Hepatic stellate cell (primary cell): ENCODE data around the gene HRAS.

ENCODE experiments used
- DNase-seq: peaks from one replicate; pipeline ENCODE4 v3.0.0; 2011; ENCODE audit warnings: low spot score

HRAS gene

DNA sequence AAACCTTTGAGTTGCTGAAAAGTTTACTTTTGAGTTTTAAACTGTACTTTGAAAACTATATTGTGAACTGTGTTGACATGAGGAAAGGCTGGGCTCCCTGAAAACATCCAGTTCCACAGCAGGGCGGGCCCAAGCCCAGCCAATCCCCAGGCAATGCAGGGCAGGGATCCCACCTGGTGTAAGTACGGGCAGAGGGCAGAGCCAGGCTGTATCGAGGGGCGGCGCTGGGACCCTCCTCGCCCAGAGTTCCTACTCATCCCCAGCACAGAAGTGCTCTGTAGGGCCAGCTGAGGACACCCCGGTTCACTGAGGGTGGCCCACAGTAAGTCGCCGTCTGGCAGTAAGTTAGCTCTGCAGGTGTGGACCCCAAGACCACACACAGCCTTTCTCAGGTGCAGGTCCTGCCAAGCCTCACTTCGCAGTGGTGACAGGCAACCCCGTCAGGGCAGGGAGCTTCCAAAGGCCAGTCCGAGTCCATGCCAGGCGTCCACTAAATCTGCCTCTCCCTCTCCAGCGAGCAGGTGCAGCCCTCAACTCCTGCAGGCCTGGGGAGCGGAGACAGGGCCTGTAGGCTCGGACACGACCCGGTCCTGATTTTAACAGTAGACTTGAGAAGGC lies 31.7 kb upstream of the HRAS start:
- DNase-seq, result no peak

GRCh38 chr11:565921-566509 lies 30.6 kb upstream of the HRAS start:
- DNase-seq, result no peak

- DNase-seq, result no peak
Measured at GRCh38 chr11:563812-564578, 28.6 kb upstream of the HRAS start.

DNA sequence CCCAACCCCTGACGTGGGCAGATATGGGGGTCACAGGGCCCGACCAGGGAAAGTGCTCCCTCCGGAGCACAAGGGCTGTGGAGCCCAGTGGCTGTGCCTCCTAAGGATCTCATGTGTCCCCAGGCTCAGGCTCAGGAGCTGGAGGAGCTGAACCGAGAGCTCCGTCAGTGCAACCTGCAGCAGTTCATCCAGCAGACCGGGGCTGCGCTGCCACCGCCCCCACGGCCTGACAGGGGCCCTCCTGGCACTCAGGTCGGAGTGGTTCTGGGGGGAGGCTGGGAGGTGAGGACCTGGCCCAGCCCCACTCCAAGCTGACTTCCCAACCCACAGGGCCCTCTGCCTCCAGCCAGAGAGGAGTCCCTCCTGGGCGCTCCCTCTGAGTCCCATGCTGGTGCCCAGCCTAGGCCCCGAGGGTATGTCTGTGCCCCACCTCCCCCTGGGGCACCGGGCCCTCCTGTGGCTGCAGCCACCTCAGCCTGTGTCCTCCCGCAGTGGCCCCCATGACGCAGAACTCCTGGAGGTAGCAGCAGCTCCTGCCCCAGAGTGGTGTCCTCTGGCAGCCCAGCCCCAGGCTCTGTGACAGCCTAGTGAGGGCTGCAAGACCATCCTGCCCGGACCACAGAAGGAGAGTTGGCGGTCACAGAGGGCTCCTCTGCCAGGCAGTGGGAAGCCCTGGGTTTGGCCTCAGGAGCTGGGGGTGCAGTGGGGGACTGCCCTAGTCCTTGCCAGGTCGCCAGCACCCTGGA lies 27.9 kb upstream of the HRAS start:
- DNase-seq, result no peak

GRCh38 chr11:562046-562645 lies 26.8 kb upstream of the HRAS start:
- DNase-seq, result no peak

GRCh38 chr11:561148-562003 lies 26.0 kb upstream of the HRAS start:
- no peak for DNase-seq

GRCh38 chr11:560305-561147 lies 25.1 kb upstream of the HRAS start, which contains the start of the genes LMNTD2 and RASSF7:
LMNTD2 (minus strand) TSS chr11:560738; CDS start chr11:560716, 22 bp downstream.
RASSF7 (plus strand) TSS chr11:560970; CDS start chr11:561769, 799 bp downstream.
- peak; percentile 99 for DNase-seq

GRCh38 chr11:559712-560304 lies 24.4 kb upstream of the HRAS start:
- DNase-seq, result no peak

- no peak for DNase-seq
Measured at GRCh38 chr11:559020-559620, 23.7 kb upstream of the HRAS start.

GRCh38 chr11:558503-558902 lies 23.1 kb upstream of the HRAS start:
- no peak for DNase-seq

GRCh38 chr11:557328-558132 lies 22.2 kb upstream of the HRAS start:
- DNase-seq, result no peak

DNA sequence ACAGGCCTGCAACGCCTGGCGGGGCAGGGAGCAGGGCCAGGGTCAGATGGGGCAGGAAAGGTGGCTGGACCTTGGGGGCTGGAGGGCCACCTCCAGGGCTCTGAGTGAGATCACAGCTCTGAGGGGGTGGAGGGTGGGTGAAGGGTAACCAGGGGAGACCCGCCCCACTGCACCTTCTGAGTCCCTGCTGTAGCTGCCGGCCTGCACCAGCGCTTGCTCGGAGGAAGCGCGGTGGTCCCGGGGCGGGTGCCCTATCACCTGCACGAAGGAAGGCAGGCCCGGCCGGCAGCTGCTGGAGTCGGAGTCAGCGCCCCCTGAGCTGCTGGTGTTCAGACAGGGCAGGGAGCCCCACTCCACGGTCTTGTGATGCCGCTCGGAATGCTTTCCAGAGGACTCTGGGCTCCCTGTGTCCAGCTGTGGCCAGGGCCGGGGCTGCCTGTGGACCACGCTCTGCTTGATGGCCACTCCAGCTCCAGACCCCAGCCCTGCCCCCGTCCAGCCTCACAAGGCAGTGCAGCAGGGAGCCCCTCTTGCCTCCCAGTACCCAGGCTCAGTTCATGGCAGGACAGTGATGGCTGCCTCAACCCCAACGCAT lies 21.4 kb upstream of the HRAS start:
- DNase-seq, result no peak

DNA sequence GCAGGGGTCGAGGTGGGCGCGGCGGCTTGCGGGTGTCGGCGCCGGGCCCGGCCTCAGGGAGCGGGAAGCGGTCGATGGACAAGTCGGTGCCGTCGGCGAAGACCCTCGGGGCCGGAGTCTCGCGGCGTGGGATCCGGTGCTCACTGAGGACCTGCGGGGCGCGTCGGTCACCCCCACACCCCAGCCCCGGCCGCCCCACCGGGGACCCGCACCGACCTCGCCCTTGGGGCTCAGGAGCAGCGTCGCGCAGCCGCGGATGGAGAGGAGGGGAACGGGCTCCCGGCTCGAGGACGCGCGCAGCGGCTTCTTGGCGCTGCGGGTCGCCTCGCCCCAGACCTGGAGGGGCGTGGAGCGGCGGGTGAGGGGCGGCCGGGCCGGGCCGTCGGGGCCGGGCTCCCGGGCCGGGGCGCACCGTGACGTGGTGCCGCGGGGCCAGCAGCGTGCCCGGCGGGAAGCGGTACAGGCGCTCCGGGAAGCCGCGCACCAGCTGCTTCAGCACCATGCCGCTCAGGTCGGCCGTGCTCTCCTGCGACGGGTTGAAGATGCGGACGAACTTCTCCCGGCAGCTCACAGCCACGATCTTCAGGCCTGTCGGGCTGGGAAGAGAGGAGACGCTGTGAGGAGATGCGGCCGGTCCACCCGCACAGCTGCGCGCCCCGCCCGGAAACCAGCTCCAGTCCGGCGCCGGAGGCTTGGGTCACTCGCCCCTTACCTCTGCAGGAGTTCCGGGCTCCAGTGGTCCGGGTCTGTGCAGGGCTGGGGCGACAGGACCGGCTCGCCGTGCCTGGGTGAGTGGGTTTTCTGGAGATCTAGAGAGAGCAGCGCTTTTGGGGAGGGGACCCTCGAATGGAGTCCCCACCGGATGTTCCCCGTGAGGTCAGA lies 20.6 kb upstream of the HRAS start:
- DNase-seq, result no peak

DNA sequence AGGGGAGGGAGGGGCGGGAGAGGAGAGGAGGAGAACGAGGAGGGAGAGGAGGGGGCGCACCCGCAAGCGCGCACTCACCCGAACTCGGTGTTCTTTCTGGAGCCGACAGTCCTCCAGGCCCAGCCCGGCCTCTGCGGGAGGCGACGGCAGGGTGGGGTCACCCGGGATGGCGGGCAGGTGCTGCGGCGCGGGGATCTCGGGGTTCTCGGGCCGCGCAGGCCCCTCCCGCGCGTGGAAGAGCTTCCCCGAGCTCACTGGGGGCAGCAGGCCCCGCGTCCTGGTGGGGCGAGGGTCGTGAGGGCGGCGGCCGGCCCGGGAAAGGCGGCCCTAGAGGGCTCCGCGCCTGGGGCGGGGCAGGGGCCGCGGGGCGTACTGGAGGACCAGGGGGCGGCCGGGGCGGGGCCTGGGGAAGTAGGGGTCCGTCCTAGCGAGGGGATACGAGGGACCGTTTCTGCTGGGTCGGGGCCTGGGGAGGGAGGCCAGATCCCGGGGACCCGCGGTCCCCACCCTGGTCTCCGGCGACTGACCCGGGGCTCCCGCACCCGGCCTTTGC lies 19.9 kb upstream of the HRAS start:
- no peak for DNase-seq

DNA sequence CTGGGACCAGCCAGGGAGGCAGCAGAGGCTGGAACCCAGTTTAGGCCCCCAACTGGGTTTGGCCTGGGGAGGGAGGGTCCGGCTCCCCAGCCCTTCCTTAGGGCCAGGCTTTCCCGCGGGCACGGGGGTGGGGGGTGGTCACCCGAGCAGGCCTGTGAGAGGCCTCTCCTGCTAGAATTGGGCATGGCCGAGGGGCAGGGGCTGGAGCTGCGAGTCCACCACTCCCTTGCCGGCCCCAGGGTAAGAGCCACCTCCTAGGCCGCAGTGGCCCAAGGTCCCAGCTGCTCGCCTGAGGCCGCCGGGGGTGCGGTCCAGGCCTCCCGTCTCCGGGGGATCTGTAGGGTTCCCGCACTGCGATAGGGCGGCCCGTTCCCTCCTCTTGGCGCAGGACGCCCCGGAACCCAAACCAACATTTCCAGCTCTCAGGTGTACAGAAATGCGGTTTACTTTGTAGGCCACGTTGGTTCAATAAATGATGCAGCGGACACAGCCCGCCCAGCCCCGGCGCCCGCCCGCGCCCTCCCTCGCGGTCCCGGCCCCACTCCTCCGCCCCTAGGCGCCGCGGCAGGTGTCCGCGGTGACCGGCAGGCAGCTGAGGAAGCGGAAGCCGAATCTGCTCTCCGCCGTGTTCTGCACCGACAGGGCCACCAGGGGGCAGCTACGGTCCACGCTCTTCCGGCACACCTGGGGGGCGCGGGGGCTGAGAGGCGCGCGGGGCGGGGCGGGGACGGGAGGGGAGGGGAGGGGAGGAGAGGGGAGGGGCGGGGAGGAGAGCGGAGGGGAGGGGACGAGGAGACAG lies 19.3 kb upstream of the HRAS start:
- DNase-seq, result no peak

- DNase-seq, result no peak
Measured at GRCh38 chr11:553988-554340, 18.6 kb upstream of the HRAS start.
